Umbilical cord (tissue), 2 donors: ENCODE measurements around the gene PRKCD. TPM values are rescaled to one million over a fixed set of nuclear protein-coding genes. Genes with fewer than 3 reads are reported as not detected.
A peak's percentile ranks its signal among the peaks of the same experiment; 100 is the strongest.

ENCODE experiments used
- DNase-seq: peaks from one replicate; pipeline ENCODE4 v3.0.0-alpha.2; 2015; ENCODE audit warnings: low spot score
- total RNA-seq: library from RNA; depleted of rRNA; stranded (reverse); fragments of >200 nt; gene quantifications from one replicate; pipeline ENCODE4 v1.2.3, GENCODE V29; 2014; ENCODE audit warnings: low replicate concordance; ENCODE audit not compliant: insufficient read depth

The PRKCD gene
- total RNA-seq = 1.7 TPM

DNA sequence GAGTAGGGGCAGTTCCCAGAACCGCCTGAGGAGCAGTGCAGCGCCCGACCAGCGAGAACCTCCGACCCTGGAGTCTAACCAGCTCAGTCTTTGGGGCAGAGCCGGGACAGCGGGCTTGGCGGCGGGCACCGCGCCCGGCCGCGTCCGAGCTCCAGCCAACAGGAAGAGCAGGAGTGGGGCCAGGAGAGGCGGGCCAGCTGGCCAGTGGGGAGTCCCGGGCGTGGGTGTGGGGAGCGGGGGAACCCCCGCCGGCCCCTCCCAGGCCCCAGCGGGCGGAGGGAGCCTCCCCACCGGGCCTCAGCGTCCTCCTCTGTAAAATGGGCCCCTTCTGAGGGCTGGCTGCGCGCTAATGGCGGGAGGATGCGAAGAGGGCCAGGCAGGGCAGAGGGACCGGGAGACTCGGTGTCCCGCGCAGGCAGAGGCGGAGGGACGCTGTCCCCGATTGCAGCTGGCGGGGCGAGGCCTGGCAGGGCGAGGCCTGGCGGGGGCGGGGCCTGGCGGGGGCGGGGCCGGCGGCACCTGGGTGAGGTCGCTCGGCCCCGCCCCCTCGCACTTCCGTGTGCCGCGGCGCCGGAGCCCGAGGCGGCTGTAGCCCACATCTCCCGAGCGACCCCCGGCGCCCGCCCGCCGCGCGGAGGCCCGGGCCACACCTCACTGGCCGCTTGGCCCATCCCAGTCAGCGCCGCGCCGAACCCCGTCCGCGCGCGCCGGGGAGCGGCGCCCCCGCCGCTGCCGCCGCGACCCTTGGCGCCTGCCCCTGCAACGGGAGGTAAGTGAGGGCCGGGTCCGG lies at the start of gene PRKCD:
TSS of gene PRKCD (plus strand) at position 550 of the 790 bp plus-strand sequence. CDS start 17,214 bp downstream, outside the sequence.
- peak; percentile 85 for DNase-seq

DNA sequence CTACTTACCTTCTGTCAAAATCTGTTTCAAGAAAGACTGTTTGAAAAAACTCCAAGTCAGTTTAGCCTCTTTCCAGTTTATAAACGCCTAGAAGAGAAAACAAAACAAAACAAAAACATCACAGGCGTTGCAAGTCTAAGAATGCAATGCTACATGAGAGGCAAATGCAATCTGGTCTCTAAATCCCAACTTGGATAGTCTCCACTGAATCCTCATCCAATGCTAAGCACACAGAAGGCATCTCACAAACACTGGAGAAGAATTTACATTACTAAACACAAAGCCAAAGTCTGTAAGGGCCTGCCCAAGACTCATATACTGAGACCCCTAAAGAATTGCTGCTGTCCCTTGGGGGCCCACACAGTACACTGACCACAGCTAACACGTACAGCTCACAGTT lies 49.2 kb upstream of the PRKCD start:
- DNase-seq = peak; percentile 91

DNA sequence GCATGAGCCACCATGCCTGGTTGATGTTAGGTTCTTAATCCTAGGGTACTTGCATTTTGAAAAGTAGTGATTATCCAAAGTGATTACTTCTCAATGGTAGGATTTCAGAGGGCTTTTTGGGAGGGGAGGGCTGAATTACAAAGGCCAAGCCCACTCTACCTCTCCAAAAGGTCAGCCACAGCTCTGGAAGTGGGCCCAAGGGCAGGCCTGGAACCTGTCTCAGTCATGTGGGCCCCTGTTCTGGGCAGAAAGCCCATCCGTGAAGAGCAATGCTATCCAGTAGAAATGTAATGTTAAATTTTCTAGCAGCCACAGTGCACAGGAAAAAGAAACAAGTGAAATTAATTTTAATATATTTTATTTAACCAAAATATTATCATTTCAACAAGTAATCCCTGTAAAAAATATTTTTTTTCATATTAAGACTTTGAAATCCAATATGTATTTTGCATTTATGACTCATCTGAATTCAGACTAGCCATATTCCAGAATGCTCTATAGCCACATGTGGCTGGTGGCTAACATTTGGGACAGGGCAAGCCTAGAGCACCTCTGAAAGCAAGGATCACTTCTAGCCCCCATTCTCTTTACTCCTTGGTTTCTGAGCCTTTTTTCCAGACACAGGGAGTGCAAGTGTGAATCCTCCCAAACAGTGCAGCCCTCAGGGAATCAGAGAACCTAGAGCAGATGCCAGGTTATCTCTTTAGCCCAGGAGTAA lies 47.6 kb upstream of the PRKCD start:
- DNase-seq = peak; percentile 73

DNA sequence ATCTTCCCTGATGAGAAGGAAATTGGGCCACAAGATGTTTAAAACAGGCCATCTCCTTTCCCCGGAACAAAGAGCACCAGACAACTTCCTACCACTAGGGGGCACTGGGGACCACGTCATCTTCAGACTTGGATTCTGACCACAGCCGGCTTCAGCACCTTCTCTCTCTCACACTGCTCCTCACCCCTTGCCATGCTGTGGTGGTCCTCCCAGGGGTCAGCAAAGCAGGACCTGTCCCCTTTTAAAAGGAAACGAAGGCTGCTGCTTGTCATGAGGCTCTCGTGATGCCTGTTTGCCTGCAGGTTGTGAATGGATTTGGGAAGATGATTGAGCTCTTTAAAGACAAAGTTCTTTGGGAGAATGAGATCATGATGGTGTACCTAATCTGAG lies 47.0 kb upstream of the PRKCD start:
- peak; percentile 84 for DNase-seq

DNA sequence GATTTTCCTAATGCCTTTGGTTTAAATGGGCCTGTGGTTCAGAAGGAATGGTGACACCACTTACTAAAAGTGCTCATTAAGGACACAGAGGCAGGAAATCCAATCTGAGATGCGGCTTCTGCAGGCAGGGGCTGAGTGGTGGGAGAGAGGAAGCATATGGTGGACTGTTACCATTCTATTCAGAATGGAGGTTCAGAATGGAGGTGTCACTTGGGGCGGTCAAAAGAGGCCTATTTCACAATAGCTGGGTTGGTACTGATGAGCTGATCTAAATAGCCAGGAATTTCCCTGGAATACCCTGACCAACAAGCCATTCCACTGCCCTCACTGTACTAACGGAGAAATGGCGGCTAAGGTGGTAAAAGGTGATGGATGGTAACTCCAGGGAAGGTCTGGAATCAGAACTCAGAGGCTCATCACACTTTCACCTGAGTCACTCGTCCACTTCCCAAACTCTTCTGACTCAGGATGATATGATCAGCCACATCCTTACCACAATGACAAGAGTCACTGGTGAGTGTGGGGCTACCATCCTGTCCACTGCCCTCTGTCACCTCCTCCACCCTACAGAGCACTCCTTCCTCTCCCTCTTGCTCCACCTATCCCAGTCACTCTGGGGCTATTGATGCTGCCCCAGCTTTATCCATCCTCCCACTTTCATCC lies 46.5 kb upstream of the PRKCD start:
- no peak for DNase-seq

DNA sequence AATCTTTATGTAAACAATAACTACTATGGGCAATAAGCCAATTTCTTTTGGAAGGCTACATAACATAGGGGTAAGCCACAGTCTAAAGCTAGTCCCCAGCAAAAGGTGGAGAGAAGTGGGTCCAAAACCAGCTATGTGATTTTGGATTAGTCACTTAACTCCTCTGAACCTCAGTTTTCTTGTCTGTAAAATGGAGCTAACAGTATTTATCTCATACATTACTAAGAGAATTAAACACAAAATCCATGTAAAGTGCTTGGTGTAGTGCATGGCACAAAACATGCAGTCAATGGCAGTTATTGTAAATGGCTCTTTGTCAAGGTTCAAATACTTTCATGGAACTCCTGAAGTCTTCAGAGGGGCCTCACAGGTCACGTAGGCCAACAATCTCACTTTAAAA lies 44.1 kb upstream of the PRKCD start:
- DNase-seq = no peak

DNA sequence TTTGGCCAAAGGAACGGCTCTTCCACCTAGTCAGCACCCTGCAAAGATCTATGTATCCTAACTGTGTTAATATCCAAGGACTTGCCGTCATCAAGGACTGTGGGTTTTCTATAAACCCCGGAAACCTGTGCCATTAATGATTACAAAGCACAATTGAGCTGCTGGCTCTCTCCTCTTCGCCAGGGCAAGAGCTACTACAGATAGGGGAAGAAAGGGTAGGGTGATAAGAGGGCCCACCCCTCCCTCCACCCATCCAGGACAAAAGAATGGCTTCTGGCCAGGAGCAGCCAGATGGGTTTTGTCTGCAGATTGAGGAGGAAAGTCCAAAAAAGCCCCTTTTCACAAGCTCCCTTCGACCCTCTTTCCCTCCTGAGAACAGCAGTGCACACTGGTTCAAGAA lies 40.7 kb upstream of the PRKCD start:
- no peak for DNase-seq

DNA sequence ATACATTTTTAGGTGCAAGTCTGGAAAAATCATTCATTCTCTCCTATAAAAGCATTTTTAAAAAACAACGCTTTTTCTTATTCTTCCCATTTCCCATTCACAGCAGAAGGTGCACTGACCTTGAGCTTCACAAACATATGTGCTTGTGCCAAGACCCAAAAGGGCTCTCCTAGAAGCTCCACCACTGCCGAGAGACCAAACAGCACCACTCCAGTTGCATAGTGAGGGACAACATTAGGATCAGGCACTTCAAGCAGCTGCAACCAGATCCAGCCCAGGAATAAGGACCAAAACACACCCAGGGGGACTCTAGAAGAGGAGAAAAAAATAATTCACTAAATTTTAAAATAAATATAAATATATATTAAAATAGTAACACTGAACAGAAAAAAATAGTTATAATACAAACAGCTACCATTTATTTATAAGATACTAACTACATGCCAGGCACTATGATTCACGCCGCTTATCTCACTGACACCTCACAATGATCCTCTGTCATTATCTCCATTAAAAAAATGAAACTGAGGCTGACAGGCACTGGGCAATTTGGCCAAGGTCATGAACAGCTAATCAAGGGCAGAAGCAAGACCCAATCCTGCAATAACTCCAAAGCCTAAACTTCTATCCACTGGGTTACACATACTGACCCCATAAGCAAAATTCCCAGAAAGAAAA lies 38.6 kb upstream of the PRKCD start:
- no peak for DNase-seq

DNA sequence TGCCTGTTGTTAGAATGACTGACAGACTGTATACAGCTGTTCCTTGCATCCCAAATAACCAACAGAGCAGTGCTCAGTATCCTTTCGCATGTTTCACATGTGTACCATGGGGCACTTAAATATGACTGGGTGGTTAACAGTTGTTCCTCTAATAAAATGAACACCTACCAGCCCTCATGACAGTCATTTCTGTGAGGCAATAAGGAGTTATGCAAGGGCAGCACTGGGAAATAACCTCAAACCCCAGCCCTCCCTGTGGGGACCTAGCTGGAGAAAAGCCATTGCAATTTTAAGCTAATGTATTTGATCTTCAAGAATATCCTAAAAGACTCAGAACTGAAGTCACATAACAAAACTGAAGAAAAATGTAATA lies 38.1 kb upstream of the PRKCD start:
- DNase-seq = no peak

DNA sequence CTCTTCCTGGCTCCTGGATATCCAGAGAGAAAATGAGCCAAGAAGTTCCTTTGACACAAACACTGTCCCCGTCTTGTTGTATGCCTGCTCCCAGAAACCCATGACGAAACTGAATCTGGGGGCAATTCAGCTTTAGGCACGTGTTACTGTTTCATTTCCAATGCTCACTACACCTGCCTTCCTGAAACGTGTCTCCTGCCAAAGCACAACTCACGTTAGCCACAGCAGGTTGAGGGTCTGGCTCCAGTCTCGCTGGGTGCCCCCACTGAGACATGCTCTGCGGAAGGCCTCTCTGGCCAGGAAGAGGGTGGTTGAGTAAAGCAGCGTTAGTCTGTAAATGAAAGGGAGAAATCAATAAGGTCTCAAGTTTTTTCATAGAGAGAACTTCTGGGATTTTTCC lies 37.5 kb upstream of the PRKCD start:
- no peak for DNase-seq

DNA sequence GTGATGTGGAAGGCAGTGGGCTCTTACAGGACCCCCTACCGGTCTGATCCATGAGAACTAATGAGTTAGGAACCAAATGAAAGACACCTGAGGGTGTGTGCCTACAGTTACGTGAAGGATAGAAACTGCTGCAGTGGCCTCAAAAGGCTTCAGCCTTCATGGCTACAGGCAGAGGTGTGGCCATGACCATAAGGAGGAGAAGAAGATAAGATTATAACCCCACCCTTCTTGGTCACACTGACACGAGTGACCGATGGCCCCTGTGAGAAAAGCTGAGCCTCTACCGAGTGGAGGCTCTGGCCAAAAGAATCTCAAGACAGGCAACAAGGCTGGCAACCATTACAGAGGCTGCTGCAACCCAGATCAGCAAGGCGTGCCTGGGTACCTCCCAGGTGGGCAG lies 37.1 kb upstream of the PRKCD start:
- DNase-seq = no peak

DNA sequence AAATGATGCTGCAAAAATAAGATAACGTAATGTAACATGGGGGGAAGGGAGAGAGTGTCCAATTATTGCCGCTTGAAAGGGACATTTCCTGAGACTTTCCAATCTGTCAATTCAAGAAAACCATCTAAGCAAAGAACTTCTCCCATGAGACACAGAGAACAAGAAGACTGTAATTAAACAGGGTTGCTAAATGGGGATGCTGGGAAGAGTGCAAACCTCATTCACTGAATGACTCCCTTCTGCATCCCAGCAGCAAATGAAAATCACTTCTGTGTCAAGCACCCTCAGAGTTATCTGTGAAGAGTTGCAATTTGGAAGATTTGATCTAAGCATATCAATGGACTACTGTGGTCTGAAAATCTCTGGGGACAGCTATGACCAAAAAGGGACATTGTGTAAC lies 34.4 kb upstream of the PRKCD start:
- DNase-seq = no peak

DNA sequence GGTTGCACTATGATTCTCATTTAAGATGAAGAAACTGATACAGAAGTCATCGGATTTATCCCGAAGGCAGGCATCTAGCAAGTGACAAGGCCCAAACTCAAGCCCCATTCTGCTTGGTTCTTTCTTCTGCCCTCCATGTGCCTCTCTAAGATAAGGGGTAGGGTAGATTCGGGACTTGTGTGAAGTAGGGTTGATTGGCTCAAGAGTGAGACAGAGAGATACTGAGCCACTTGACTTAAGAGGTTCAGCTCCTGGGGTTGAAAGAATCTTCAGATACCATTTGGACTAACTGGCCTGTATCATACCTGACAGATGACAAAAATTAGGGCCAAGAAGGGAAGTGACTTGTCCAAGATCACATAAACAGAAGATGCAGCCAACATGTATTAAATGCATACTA lies 31.7 kb upstream of the PRKCD start:
- DNase-seq = no peak

DNA sequence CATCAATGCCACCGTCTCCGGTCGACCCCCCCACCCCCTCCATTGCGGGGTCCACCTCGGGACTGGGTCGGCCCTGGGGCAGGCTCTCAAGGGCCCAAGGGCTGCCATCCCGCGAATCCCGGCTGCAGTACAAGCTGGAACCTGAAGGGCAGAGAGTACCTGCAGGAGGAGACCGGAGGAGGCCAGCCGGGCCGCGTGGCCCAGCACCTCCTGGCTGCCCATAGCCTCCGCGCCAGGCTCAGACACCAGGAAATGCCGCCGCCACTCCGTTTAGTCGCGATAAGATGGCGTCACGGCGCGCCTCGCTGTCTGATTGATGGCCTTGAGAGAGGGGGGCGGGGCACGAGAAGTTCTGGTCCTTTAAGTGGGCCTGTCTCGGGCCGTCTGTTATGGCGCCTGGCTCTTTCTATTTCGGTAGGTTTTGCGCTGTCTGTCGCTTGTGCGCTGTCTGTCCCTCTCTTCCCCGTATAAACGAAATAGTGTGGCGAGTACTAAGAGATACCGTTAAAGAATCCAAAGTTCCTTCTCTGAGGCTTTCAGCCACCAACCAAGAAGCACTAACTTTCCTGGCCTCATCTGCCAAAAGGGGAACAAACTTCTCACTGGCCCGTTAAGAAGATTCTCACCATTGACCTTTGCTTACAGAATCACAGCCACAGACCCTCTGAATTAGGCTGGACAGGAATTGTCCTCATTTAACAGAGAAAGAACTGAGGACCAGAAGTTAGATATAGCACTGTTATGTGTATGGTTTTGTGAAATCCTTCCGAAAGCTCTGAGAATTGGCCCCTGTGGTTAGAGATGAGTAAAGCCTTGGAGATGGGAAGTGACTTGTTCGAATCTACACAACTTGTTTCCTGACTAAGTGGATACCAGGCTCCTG lies 30.6 kb upstream of the PRKCD start, which contains the start of gene RFT1:
TSS of gene RFT1 (minus strand) at position 257 of the 883 bp plus-strand sequence. CDS start at position 222, 35 bp downstream.
- peak; percentile 98 for DNase-seq

DNA sequence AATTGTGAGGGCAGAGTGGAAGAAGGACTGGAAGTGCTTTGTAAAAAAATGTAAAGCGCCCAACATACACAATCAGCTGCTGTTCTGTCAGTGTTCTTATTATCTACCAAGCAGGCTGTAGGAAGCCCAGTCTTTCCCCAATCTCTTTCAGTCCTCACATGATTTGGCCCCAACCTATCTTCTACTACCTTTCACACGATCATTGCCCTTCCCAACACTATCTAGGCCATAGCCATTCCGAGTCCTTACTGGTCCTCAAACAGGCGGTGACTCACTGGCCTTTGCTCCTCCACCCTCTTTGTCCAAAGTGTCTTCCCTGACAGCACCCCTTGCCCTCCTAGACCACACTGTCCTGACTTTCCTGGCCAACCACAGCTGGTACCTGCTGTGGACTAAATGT lies 29.9 kb upstream of the PRKCD start:
- no peak for DNase-seq

DNA sequence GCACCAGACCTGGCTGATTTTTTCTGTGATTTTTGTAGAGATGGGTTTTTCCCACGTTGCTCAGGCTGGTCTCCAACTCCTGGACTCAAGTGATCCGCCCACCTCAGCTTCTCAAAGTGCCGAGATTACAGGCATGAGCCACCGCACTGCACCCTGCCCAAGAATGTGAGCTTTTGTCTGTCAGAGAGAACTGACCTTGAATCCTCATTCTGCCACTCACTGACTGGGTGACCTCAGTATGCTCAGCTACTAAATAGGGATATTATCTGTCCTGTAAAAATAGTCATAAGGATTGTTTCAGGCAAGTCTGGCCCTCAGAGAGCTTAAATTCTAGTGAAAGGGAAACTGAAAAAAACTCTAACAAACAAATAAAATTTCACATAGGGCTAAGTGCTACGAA lies 28.7 kb upstream of the PRKCD start:
- DNase-seq = no peak

DNA sequence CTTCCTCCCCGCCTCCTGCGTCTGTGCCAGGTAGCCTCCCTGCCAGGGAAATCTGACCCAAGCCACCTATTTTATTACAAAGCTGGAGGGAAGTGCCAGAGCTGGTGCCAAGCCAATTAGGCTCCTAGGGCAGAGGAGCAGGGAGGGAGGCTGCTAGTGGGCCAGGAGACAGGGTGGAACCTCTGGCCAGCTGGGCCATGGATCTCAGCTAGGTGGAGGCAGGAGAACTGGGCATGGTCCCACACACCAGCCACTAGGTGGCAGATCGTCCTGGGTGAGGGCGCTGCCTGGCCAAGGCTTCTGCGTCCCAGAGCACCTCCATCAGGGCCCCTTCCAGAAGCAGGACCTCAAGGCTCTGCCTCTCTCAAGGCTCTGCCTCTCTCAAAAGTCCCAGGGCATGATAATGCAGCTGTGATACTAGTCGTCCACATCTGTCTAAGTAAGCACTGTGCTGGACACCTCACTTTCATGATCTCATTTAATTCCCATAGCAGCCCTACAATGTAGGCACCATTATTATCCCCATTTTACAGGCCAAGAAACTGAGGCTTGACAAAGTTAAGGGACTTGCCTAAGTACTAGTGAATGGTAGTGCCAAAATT lies 26.3 kb upstream of the PRKCD start:
- peak; percentile 54 for DNase-seq

DNA sequence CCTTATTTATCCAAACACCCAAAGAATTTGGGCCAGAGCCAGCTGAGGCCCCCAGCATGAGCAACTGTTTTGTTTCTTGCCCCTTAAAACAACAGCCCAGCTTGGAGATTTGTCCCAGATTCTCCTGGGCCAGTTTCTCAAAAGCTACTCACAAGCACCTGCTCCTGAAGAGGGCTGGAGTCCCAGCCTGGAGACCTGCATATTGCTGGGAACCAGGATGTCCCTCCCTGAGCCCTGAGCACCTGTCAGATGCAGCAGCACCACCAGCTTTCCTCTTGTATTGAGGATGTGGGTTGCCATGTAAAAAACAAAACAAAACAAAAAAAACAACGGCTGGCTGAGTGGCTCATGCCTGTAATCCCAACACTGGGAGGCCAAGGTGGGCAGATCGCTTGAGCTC lies 23.8 kb upstream of the PRKCD start:
- no peak for DNase-seq

DNA sequence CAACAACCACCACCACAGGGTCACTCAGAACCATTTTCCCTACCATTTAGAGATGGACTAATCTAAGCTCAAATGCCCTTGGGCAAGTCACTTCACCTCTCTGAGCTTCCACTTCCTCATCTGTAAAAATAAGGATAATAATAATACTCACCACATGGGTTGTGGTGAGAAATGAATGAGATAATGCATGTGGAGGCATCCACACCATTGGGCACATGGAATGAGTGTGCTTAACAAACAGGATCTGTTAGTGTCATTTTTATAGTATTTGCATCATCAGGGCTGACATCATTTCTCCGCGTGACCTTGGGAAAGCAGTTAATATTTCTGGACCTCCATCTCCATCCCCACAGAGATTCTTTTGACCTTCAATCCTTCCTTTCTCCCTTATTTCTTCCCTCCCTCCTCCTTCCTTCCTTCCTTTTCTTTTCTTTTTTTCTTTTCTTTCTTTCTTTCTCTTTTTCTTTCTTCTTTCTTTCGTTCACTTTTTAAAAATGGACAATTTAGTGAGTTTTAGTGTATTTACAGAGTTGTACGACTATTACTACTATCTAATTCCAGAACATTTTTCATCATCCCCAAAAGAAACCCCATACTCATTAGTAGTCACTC lies 23.1 kb upstream of the PRKCD start:
- DNase-seq = no peak
